ENCODE results near the gene PIGV. TPM values are rescaled to one million over a fixed set of nuclear protein-coding genes. Genes with fewer than 3 reads are reported as not detected.
A peak's percentile ranks its signal among the peaks of the same experiment; 100 is the strongest.

PIGV gene
- total RNA-seq, 4 donors from 2014 or later, result 9.5 to 20.3 (median 12.4) TPM

GRCh38 chr1:26771643-26772321 lies 16.0 kb upstream of the PIGV start:
- no peak overlapping the region for H3K4me3 ChIP-seq
- TF ChIP-seq CTCF (IDR thresholded peaks at IDR 0.05) (no peak), POLR2A (IDR thresholded peaks at IDR 0.05) (no peak)
- peak overlapping the region; percentile 67 to 70 for H3K27ac ChIP-seq
- no peaks in the 10 kb centered on the region for H3K27me3 ChIP-seq
- H3K9me3 ChIP-seq, result no peaks in the 10 kb centered on the region
- intact Hi-C loops (cut with DNase I; ENCODE audit: low total_unique reads), result no loop called here
- peaks cover 6 to 21% of the 10 kb centered on the region in 2 donors for H3K4me1 ChIP-seq
- no peaks in the 10 kb centered on the region for H3K36me3 ChIP-seq
- peak; percentile 55 to 60 for DNase-seq

- peak overlapping the region; percentile 67 to 70 for H3K27ac ChIP-seq
- intact Hi-C loops (cut with DNase I; ENCODE audit: low total_unique reads), result no loop called here
- DNase-seq, result no peak
- H3K4me3 ChIP-seq, result no peak overlapping the region
- peaks cover 6 to 21% of the 10 kb centered on the region in 2 donors for H3K4me1 ChIP-seq
- no peaks in the 10 kb centered on the region for H3K36me3 ChIP-seq
- no peaks in the 10 kb centered on the region for H3K27me3 ChIP-seq
- no peak for TF ChIP-seq POLR2A (IDR thresholded peaks at IDR 0.05)
- no peak for TF ChIP-seq CTCF (IDR thresholded peaks at IDR 0.05)
- no peaks in the 10 kb centered on the region for H3K9me3 ChIP-seq
Measured at GRCh38 chr1:26772687-26773086, 15.1 kb upstream of the PIGV start.

GRCh38 chr1:26774462-26774861 lies 13.3 kb upstream of the PIGV start:
- DNase-seq, result no peak
- H3K36me3 ChIP-seq, result no peaks in the 10 kb centered on the region
- no peaks in the 10 kb centered on the region for H3K27me3 ChIP-seq
- TF ChIP-seq CTCF (IDR thresholded peaks at IDR 0.05) (no peak), POLR2A (IDR thresholded peaks at IDR 0.05) (no peak)
- H3K4me3 ChIP-seq, result no peak overlapping the region
- H3K4me1 ChIP-seq, result peaks cover 6 to 10% of the 10 kb centered on the region in 2 donors
- intact Hi-C loops (cut with DNase I; ENCODE audit: low total_unique reads), result no loop called here
- no peaks in the 10 kb centered on the region for H3K9me3 ChIP-seq
- no peak overlapping the region for H3K27ac ChIP-seq

- Histone ChIP-seq H3K4me1 (peaks cover 6 to 10% of the 10 kb centered on the region in 2 donors), H3K9me3 (no peaks in the 10 kb centered on the region), H3K4me3 (no peak overlapping the region), H3K27ac (no peak overlapping the region), H3K36me3 (no peaks in the 10 kb centered on the region), H3K27me3 (no peaks in the 10 kb centered on the region)
- TF ChIP-seq CTCF (IDR thresholded peaks at IDR 0.05), result no peak
- no peak for TF ChIP-seq POLR2A (IDR thresholded peaks at IDR 0.05)
- intact Hi-C loops (cut with DNase I; ENCODE audit: low total_unique reads), result no loop called here
- DNase-seq, result no peak
Measured at GRCh38 chr1:26775666-26776065, 12.1 kb upstream of the PIGV start.

- Histone ChIP-seq H3K4me3 (no peak overlapping the region), H3K27me3 (no peaks in the 10 kb centered on the region), H3K9me3 (no peaks in the 10 kb centered on the region), H3K27ac (no peak overlapping the region), H3K4me1 (no peaks in the 10 kb centered on the region), H3K36me3 (no peaks in the 10 kb centered on the region)
- intact Hi-C loops (cut with DNase I; ENCODE audit: low total_unique reads), result no loop called here
- no peak for TF ChIP-seq POLR2A (IDR thresholded peaks at IDR 0.05)
- TF ChIP-seq CTCF (IDR thresholded peaks at IDR 0.05), result no peak
- DNase-seq, result no peak
Measured at GRCh38 chr1:26779098-26779668, 8.6 kb upstream of the PIGV start.
